Airway epithelial cell (primary cell): ENCODE data around the gene HMGN2. TPM values are rescaled to one million over a fixed set of nuclear protein-coding genes. Genes with fewer than 3 reads are reported as not detected.

Experiments
- total RNA-seq: library from RNA; depleted of rRNA; stranded (reverse); fragments of >200 nt; gene quantifications from 2 replicates; pipeline ENCODE4 v1.2.3, GENCODE V29; 2015

HMGN2 gene
- total RNA-seq: 369 and 450 TPM in 2 replicates

DNA sequence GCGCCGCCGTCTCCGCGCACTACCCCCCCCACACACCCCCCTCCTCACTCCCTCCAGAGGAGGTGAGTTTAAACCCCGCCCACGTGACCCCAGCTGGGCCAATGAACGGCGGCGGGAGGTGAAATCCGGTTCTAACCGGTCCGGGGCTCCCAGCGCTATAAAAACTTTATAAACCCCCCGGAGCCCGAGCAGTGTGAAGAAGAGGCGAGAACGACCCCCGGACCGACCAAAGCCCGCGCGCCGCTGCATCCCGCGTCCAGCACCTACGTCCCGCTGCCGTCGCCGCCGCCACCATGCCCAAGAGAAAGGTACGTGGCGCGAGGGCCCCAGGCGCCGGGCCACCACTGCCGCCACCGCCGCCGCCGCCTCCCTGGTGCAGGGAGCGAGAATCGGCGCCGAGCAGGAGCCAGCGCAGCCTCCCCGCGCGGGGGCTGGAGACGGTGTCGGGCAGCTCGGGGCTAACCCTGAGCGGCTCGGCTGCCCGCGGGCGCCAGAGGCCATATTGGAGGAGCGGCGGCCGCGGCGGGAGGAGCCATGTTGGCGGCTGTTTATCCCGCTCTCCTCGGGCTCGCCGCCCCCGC is at the start of gene HMGN2:
HMGN2 (plus strand) TSS at position 121 of the 581 bp plus-strand sequence; CDS start at position 294, 173 bp downstream.

GRCh38 chr1:26431979-26432695 is 40.1 kb upstream of the HMGN2 start, which contains the start of gene DHDDS:
DHDDS (plus strand) TSS chr1:26432321; CDS start chr1:26432946, 625 bp downstream.

Other genes with a start within 250 kb of the HMGN2 start
- gene CEP85, start 238.2 kb upstream of the HMGN2 start, total RNA-seq: 8.2 and 13.9 TPM in 2 replicates
- 292 and 328 TPM in 2 replicates for gene SH3BGRL3, start 192.4 kb upstream of the HMGN2 start, total RNA-seq
- gene UBXN11, start 165.8 kb upstream of the HMGN2 start, total RNA-seq: 0.93 and 4.8 TPM in 2 replicates
- not detected in 2 replicates for gene CD52, start 154.5 kb upstream of the HMGN2 start, total RNA-seq
- 72.4 and 99.7 TPM in 2 replicates for gene CRYBG2, start 118.3 kb upstream of the HMGN2 start, total RNA-seq
- not detected in 2 replicates for gene ZNF683, start 99.7 kb upstream of the HMGN2 start, total RNA-seq
- not detected in 2 replicates for gene LIN28A, start 61.6 kb upstream of the HMGN2 start, total RNA-seq
- 39.3 and 43.5 TPM in 2 replicates for gene DHDDS, start 40.1 kb upstream of the HMGN2 start, total RNA-seq
- gene RPS6KA1, start 57.3 kb downstream of the HMGN2 start, total RNA-seq: 75.7 and 92.4 TPM in 2 replicates
- 15.1 and 29.9 TPM in 2 replicates for gene ARID1A, start 223.6 kb downstream of the HMGN2 start, total RNA-seq